Measurements from ENCODE around the gene RNF128.

Gene RNF128

GRCh38 chrX:106718709-106719108 is 7.8 kb upstream of the RNF128 start:
- TF ChIP-seq CTCF (IDR thresholded peaks at IDR 0.05; ENCODE audit: insufficient read depth, low read depth, low read length, missing control alignments) = no peak
- H3K4me3 ChIP-seq (ENCODE audit: low read length) = no peak overlapping the region

GRCh38 chrX:106725931-106726330 is 570 bp upstream of the RNF128 start:
- TF ChIP-seq CTCF (IDR thresholded peaks at IDR 0.05; ENCODE audit: insufficient read depth, low read depth, low read length, missing control alignments) = no peak
- peak overlapping the region; percentile 55 for H3K4me3 ChIP-seq (ENCODE audit: low read length)
- DNase-seq (ENCODE audit: low read depth) = no peak

More at GRCh38 chrX:106718709-106719108, 7.8 kb upstream of the RNF128 start:
- no peak for DNase-seq (ENCODE audit: low read depth)

- H3K4me3 ChIP-seq (ENCODE audit: low read length) = no peak overlapping the region
- no peak for DNase-seq (ENCODE audit: low read depth)
- TF ChIP-seq CTCF (IDR thresholded peaks at IDR 0.05; ENCODE audit: insufficient read depth, low read depth, low read length, missing control alignments) = no peak
Measured at GRCh38 chrX:106728337-106728736, 1.8 kb downstream of the RNF128 start.

GRCh38 chrX:106730401-106730800 is 3.9 kb downstream of the RNF128 start:
- no peak for TF ChIP-seq CTCF (IDR thresholded peaks at IDR 0.05; ENCODE audit: insufficient read depth, low read depth, low read length, missing control alignments)
- no peak overlapping the region for H3K4me3 ChIP-seq (ENCODE audit: low read length)
- no peak for DNase-seq (ENCODE audit: low read depth)

DNA sequence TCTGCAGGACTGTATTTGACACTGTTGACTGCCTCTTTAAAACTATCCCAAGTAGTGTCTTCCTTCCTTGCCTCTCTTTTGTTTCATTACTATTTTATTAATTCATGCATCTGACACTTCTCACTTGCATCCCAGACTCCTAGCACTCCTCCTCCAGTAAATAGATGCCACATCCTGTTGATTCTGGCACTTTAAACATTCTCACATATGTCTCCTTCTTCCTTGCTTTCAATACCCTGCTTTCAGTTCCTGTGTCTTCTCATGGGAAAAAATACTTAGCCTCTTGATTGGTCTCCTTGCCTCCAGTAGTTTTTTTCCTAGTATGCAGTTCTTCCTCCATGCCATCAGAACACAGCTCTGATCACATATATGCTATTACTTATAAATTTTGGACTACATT is 5.1 kb downstream of the RNF128 start:
- H3K4me3 ChIP-seq (ENCODE audit: low read length) = no peak overlapping the region
- no peak for DNase-seq (ENCODE audit: low read depth)
- no peak for TF ChIP-seq CTCF (IDR thresholded peaks at IDR 0.05; ENCODE audit: insufficient read depth, low read depth, low read length, missing control alignments)

DNA sequence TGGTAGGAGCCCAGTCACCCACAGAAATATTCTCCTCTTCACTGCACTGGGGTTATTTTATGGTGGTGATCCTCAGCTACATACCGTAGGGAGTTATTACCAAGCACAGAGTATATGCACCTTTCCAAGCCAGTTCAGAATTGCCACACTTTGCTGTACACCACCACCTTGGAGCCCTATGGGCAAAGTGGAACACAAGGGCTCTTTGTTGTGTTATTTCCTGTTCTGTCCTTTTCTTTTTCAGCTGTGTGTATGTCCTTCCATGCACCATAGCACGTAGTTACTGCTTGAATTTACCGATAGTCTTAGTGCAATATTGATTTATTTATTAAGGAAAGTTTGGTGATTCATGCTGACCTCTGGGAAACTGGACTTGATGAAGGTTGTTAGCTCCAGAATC is 8.3 kb downstream of the RNF128 start:
- DNase-seq (ENCODE audit: low read depth) = no peak
- no peak for TF ChIP-seq CTCF (IDR thresholded peaks at IDR 0.05; ENCODE audit: insufficient read depth, low read depth, low read length, missing control alignments)
- no peak overlapping the region for H3K4me3 ChIP-seq (ENCODE audit: low read length)

GRCh38 chrX:106740193-106740780 is 13.8 kb downstream of the RNF128 start:
- DNase-seq (ENCODE audit: low read depth) = no peak
- no peak overlapping the region for H3K4me3 ChIP-seq (ENCODE audit: low read length)
- no peak for TF ChIP-seq CTCF (IDR thresholded peaks at IDR 0.05; ENCODE audit: insufficient read depth, low read depth, low read length, missing control alignments)

Data from epithelial cell of esophagus (primary cell).